ENCODE measurements around the gene PHAX.
"Not testable (repeated sequence)": the region's sequence is repeated elsewhere in the genome, so short reads cannot be mapped to it uniquely, and the experiment has no call there.

PHAX gene

DNA sequence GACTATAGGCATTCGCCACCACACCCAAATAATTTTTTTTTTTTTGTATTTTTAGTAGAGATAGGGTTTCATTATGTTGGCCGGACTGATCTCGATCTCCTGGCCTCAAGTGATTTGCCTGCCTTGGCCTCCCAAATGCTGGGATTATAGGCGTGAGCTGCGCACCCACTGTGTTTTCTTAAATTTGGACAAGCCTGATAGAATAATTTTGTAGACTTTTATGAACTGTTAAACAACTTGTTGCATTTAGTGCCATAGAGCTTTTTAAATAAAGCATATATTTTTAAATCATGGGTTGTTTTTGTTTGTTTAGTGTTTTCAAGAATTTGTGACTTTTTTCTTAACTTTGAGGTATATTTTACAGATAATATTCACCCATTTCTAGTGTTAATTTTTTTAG lies 4.8 kb downstream of the PHAX start:
- no peak for FAIRE-seq

DNA sequence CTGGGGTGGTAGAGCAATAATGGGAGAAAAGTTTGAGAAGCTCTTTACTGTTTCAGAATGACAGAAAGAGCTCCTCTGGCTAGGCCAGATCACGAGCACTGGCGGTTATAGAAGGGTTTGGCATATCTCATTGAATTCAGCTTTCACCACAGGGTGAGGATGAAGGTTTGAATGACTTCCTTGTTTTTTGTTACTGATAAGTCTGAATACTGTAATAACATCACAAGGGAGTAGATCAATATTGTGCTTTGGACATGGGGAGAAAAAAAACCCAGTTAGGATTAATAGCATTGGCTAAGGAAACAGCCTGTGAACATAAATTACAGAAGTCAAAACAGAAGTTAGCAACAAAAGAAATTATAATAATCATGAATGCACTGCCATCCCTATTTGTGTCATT lies 9.4 kb downstream of the PHAX start:
- no peak for FAIRE-seq

GRCh38 chr5:126610616-126611015 lies 9.9 kb downstream of the PHAX start:
- no peak for FAIRE-seq

DNA sequence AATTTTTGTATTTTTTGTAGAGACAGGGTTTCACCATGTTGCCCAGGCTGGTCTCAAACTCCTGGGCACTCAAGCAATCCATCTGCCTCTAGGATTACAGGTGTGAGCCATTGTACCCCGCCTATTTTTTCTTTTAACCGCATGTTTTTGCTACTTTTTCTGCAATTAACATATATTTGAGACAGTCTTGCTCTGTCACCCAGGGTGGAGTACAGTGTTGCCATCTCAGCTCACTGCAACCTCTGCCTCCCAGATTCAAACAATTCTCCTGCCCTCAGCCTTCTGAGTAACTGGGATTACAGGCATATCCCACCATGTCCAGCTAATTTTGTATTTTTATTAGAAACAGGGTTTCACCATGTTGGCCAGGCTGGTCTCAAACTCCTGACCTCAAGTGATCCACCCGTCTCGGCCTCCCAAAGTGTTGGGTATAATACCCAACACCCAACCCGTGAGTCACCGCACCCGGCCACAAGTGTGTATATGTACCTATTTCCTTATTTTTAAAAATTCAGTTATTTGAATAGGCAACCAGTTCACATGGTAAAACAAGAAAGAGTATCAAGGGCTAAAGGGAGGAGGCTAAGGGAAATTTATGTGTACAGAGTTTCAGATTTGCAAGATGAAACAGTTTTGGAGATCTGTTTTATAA lies 13.3 kb downstream of the PHAX start:
- FAIRE-seq = no peak

- no peak for FAIRE-seq
Observed at GRCh38 chr5:126615286-126615685, 14.5 kb downstream of the PHAX start.

DNA sequence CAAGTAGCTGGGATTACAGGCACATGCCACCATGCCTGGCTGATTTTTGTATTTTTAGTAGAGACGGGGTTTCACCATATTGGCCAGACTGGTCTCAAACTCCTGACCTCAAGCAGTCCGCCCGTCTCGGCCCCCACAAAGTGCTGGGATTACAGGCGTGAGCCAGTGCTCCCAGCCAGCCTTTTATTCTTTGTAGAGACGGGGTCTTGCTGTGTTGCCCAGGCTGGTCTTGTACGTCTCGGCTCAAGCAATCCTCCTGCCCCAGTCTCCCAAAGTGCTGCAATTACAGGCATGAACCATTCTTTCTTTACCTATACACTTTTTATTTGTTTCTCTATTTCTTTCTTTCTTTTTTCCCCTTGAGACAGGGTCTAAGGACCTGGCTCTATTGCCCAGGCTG lies 16.9 kb downstream of the PHAX start:
- FAIRE-seq = not testable (repeated sequence)

DNA sequence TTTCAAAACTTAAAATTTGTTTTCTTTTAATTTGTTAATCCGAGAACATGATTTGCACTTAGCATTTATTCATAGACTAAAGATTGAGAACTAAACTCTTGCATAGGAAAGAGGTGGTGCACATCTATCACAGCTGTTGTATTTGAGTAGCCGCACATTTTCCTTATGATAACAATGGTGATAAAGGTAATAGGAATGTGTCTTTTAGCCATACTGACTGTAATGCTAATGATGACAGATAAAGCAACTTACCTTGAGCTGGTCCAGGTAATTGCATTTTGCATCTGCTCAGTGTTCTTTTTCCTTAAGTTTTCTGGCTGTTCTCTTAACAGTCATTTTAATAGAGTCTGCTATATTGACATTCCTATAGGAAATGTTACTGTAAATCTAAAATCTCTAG lies 19.0 kb downstream of the PHAX start:
- no peak for FAIRE-seq

GRCh38 chr5:126624534-126624933 lies 23.8 kb downstream of the PHAX start:
- no peak for FAIRE-seq

GRCh38 chr5:126628102-126628501 lies 27.4 kb downstream of the PHAX start:
- FAIRE-seq = no peak

- FAIRE-seq = no peak
Observed at GRCh38 chr5:126631920-126632319, 31.2 kb downstream of the PHAX start.

GRCh38 chr5:126633552-126633951 lies 32.8 kb downstream of the PHAX start:
- no peak for FAIRE-seq

GRCh38 chr5:126635585-126635984 lies 34.8 kb downstream of the PHAX start:
- no peak for FAIRE-seq

DNA sequence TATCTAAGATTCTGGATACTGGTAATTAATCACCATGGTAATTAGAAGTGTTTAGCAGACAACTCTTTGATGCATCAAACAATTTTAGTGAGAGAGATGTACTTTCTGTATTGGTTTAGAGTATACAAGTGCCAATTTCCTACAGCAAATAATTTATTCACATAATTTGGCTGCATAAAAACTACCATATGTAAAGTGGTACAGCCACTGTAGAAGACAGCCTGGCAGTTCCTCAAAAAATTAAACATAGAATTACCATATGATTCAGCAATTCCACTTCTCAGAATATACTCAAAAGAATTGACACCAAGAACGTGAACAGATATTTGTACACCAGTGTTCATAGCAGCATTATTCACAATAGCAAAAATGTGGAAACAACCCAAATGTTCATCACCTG lies 36.2 kb downstream of the PHAX start:
- no peak for FAIRE-seq

DNA sequence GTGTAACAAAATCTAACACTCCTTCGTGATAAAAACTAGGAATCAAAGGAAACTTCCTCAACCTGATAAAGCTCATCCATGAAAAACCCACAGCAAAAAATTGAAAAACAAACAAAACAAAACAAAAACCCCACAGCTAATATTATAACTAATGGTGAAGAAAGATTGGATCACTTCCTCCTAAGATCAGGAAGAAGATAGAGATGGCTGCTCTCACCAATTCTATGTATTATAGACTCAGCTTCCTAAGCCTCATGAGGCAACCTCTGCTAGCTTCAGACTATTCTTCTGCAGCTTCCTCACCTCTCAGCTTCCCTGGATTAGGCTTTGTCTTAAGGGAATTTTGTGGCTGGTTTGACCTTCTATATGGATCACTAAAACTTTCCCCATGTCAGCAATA lies 40.1 kb downstream of the PHAX start:
- FAIRE-seq = no peak

- FAIRE-seq = no peak
Observed at GRCh38 chr5:126641387-126641786, 40.6 kb downstream of the PHAX start.

DNA sequence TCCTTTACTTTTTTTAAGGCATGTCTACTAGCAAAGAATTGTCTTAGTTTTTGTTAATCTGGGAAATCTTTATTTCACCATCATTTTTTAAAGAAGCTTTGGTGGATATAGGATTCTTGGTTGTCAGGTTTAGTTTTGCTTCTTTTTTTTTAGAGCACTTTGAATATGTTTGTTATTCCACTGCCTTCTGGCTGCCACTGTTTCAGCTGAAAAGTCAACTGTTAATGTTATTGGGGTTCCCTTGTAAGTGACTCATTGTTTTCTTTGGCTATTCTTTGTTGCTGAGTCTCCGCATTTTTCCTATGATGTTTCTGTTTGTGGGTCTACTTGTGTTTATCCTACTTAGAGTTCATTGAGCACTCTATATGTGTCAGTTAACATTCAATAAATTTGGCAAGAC lies 44.4 kb downstream of the PHAX start:
- no peak for FAIRE-seq

DNA sequence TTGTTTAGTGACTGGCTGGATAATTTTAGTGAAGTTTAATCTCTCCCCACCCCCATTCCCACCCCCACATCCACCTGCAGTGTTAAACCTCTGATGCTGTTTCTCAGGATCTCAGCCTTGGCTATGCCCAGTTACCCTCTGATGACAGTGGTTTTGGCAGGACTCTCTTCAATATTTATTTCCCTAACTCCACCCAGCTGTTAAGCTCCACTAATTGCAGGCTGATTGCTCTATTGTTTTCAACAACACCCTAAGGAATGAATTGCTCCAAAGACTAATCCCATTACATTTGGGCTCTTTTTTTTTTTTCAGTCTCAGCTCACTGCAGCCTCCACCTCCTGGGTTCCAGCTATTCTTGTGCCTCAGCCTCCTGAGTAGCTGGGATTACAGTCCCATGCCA lies 46.3 kb downstream of the PHAX start:
- FAIRE-seq = no peak

GRCh38 chr5:126648471-126648870 lies 47.7 kb downstream of the PHAX start:
- no peak for FAIRE-seq

GRCh38 chr5:126649057-126649456 lies 48.3 kb downstream of the PHAX start:
- FAIRE-seq = not testable (repeated sequence)

GRCh38 chr5:126649709-126650108 lies 49.0 kb downstream of the PHAX start:
- FAIRE-seq = not testable (repeated sequence)

DNA sequence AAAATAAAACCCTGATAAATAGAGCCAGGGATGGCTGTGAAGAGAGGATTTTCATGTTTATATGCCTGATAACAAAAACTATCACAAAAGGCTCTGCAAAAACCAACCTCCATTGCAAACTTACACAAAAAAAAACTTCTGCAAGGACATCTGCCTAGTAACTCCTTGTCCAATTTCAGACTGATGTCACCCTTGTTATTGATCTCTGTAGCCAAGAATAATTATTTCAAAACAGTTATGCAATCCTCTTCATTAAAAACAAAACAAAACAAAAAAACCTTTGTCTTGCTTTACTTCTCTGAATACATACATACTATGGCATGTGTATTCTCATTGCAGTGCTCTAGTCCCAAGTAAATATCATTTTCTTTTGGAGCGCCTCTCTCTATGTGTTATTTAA lies 49.7 kb downstream of the PHAX start:
- FAIRE-seq = no peak

DNA sequence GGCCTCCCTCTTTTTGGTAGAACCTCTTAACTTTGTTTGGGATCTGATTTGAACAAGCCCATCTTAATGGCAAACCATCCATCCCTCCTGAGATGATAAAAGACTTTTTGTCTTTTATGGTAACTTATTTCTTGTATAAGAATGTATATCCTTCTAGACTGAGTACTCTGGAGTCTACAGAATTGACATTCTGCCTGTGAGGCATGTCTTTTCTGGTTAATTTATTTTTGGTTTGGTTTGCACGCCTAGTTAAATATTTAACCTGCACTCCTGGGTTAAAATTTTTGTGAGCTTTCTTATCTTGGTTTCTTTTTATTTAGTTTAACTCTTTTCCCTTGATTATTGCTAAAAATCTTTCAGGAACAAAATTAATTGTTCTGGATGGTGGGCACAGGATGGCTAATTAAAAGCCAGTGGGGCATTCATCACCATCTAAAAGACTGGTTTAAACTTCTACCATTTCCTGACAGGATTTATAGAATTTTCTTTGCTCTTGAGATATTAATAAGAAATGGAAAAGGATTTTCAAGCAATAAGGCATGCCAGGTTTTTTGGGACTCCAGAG lies 50.3 kb downstream of the PHAX start:
- FAIRE-seq = no peak

GRCh38 chr5:126656401-126657007 lies 55.8 kb downstream of the PHAX start:
- FAIRE-seq = peak; percentile 93

- no peak for FAIRE-seq
Observed at GRCh38 chr5:126658561-126658960, 57.8 kb downstream of the PHAX start.
